Measurements from ENCODE around the gene HOXB2.

GRCh38 chr17:48514477-48514876, 30.4 kb downstream of the HOXB2 start:
- TF ChIP-seq EZH2 (IDR thresholded peaks at IDR 0.05; ENCODE audit: borderline replicate concordance, low read length): no peak
- no peak for TF ChIP-seq CTCF (IDR thresholded peaks at IDR 0.05; ENCODE audit: low read length)
